Loucy (cell line): ENCODE measurements around the gene CAPN8.

ENCODE experiments used
- H2AFZ ChIP-seq: fragments of 200-600 bp; sonication (generic); 2 replicates; pipeline ENCODE4 v1.6.0; 2016; ENCODE audit warnings: antibody characterized with exemption, mild to moderate bottlenecking, low read length, moderate library complexity
- H3F3A ChIP-seq: fragments of 200-600 bp; 2 replicates; pipeline ENCODE4 v1.6.0; 2016; ENCODE audit warnings: antibody characterized with exemption, low read depth, mild to moderate bottlenecking
- H3K27me3 ChIP-seq: fragments of 200-600 bp; sonication (generic); 2 replicates; pipeline ENCODE4 v1.6.1; 2014; ENCODE audit warnings: low read length, mild to moderate bottlenecking; ENCODE audit not compliant: insufficient read depth, poor library complexity, severe bottlenecking
- H3K36me3 ChIP-seq: fragments of 200-600 bp; sonication (generic); 2 replicates; pipeline ENCODE4 v1.6.1; 2016; ENCODE audit warnings: low read length; ENCODE audit not compliant: insufficient read depth
- H3K4me1 ChIP-seq: fragments of 200-600 bp; sonication (generic); 2 replicates; pipeline ENCODE4 v1.5.1; 2014; ENCODE audit warnings: low read length, mild to moderate bottlenecking; ENCODE audit not compliant: insufficient read depth, poor library complexity, severe bottlenecking
- H3K4me2 ChIP-seq: fragments of 200-600 bp; sonication (generic); 2 replicates; pipeline ENCODE4 v1.6.0; 2014; ENCODE audit warnings: antibody characterized with exemption, low read length, low read depth, mild to moderate bottlenecking; ENCODE audit not compliant: poor library complexity, severe bottlenecking
- H3K4me3 ChIP-seq: fragments of 200-600 bp; sonication (generic); 2 replicates; pipeline ENCODE4 v1.5.1; 2014; ENCODE audit warnings: low read length, mild to moderate bottlenecking, mixed read lengths; ENCODE audit not compliant: poor library complexity, severe bottlenecking
- H3K79me2 ChIP-seq: fragments of 200-600 bp; sonication (generic); 2 replicates; pipeline ENCODE4 v1.6.1; 2014; ENCODE audit warnings: low read length; ENCODE audit not compliant: insufficient read depth
- H3K9ac ChIP-seq: fragments of 200-600 bp; sonication (generic); 2 replicates; pipeline ENCODE4 v1.6.0; 2014; ENCODE audit warnings: mild to moderate bottlenecking, low read depth, low read length, moderate library complexity; ENCODE audit not compliant: poor library complexity, severe bottlenecking
- H3K9me2 ChIP-seq: fragments of 200-600 bp; sonication (generic); replicated peaks from 2 replicates; pipeline ENCODE4 v1.6.1; 2016; ENCODE audit warnings: low read depth, low read length, mixed read lengths
- H3K9me3 ChIP-seq: fragments of 200-600 bp; sonication (generic); 2 replicates; pipeline ENCODE4 v1.6.1; 2014; ENCODE audit warnings: mild to moderate bottlenecking, antibody characterized with exemption, low read length, low read depth; ENCODE audit not compliant: insufficient read depth
- H4K20me1 ChIP-seq: fragments of 200-600 bp; sonication (generic); 2 replicates; pipeline ENCODE4 v1.6.0; 2014; ENCODE audit warnings: antibody characterized with exemption, low read length, mild to moderate bottlenecking; ENCODE audit not compliant: insufficient read depth, poor library complexity, severe bottlenecking
- CTCF ChIP-seq: fragments of 200-600 bp; sonication (generic); conservative IDR thresholded peaks from 2 replicates; pipeline ENCODE4 v1.5.1; 2014; ENCODE audit warnings: mild to moderate bottlenecking, antibody characterized with exemption, low read length
- EZH2phosphoT487 ChIP-seq: fragments of 200-600 bp; IDR thresholded peaks from 2 replicates; pipeline ENCODE4 v1.6.1; 2018; ENCODE audit warnings: antibody characterized with exemption, mild to moderate bottlenecking, moderate library complexity, borderline replicate concordance

The CAPN8 gene

GRCh38 chr1:223551610-223552009 lies 113.9 kb downstream of the CAPN8 start:
- Histone ChIP-seq H3K9ac (no peak overlapping the region), H3K9me3 (no peaks in the 10 kb centered on the region), H2AFZ (no peak overlapping the region), H3K27me3 (no peaks in the 10 kb centered on the region), H3K4me1 (no peaks in the 10 kb centered on the region), H4K20me1 (no peaks in the 10 kb centered on the region), H3F3A (no peaks in the 10 kb centered on the region), H3K36me3 (no peaks in the 10 kb centered on the region), H3K4me2 (no peak overlapping the region), H3K79me2 (no peaks in the 10 kb centered on the region), H3K4me3 (no peak overlapping the region), H3K9me2 (no peaks in the 10 kb centered on the region)
- TF ChIP-seq EZH2phosphoT487 (no peak), CTCF (no peak)

- Histone ChIP-seq H3K4me2 (no peak overlapping the region), H3K9me3 (no peaks in the 10 kb centered on the region), H3K27me3 (no peaks in the 10 kb centered on the region), H3F3A (no peaks in the 10 kb centered on the region), H3K9ac (no peak overlapping the region), H3K4me3 (no peak overlapping the region), H2AFZ (no peak overlapping the region), H3K9me2 (no peaks in the 10 kb centered on the region), H4K20me1 (no peaks in the 10 kb centered on the region), H3K36me3 (no peaks in the 10 kb centered on the region), H3K79me2 (no peaks in the 10 kb centered on the region), H3K4me1 (no peaks in the 10 kb centered on the region)
- TF ChIP-seq EZH2phosphoT487 (no peak), CTCF (no peak)
Observed at GRCh38 chr1:223549740-223550139, 115.8 kb downstream of the CAPN8 start.

GRCh38 chr1:223547316-223548114 lies 118.0 kb downstream of the CAPN8 start:
- no peaks in the 10 kb centered on the region for H3K9me3 ChIP-seq
- no peaks in the 10 kb centered on the region for H3K9me2 ChIP-seq
- H3K36me3 ChIP-seq = no peaks in the 10 kb centered on the region
- H3K79me2 ChIP-seq = no peaks in the 10 kb centered on the region
- H3F3A ChIP-seq = no peaks in the 10 kb centered on the region
- H3K4me2 ChIP-seq = no peak overlapping the region
- H4K20me1 ChIP-seq = no peaks in the 10 kb centered on the region
- H3K9ac ChIP-seq = no peak overlapping the region
- no peak overlapping the region for H2AFZ ChIP-seq
- H3K4me3 ChIP-seq = no peak overlapping the region
- H3K4me1 ChIP-seq = no peaks in the 10 kb centered on the region
- TF ChIP-seq CTCF (no peak), EZH2phosphoT487 (no peak)
- no peaks in the 10 kb centered on the region for H3K27me3 ChIP-seq
